MCF 10A (cell line): ENCODE results near the gene ACTN4. TPM values are rescaled to one million over a fixed set of nuclear protein-coding genes. Genes with fewer than 3 reads are reported as not detected.

ENCODE experiments used
- BruUV-seq: library from RNA; stranded (reverse); fragments of 400-500 nt; replicated peaks from 2 replicates; lab custom pipeline; 2021; lab: Mats Ljungman, UMichigan
- CTCF ChIA-PET: fragments of 300-600 bp; sonication (Branson Sonifier 250); formaldehyde crosslinking; extraction: SDS; loops from one replicate; lab custom pipeline; 2021; ENCODE audit warnings: antibody characterized with exemption, inconsistent platforms; lab: Yijun Ruan, JAX
- POLR2A ChIA-PET: fragments of 300-600, 350-650 bp; sonication (Branson Sonifier 250); formaldehyde crosslinking; extraction: SDS; loops from one replicate; lab custom pipeline; 2020; ENCODE audit warnings: antibody characterized with exemption, inconsistent platforms; lab: Yijun Ruan, JAX
- DNase-seq: peaks from one replicate; pipeline ENCODE4 v3.0.0-alpha.2; 2018; ENCODE audit not compliant: unreplicated experiment
- H3K27ac Mint-ChIP-seq: one replicate; pipeline ENCODE4 v1.8.0; 2022; ENCODE audit warnings: mild to moderate bottlenecking, low read depth, mixed read lengths; ENCODE audit not compliant: unreplicated experiment
- H3K27me3 Mint-ChIP-seq: one replicate; pipeline ENCODE4 v1.8.0; 2022; ENCODE audit warnings: mixed read lengths; ENCODE audit not compliant: insufficient read depth, unreplicated experiment
- H3K36me3 Mint-ChIP-seq: one replicate; pipeline ENCODE4 v1.8.0; 2022; ENCODE audit warnings: mild to moderate bottlenecking, moderate library complexity, mixed read lengths; ENCODE audit not compliant: insufficient read depth, unreplicated experiment
- H3K4me1 Mint-ChIP-seq: one replicate; pipeline ENCODE4 v1.8.0; 2022; ENCODE audit warnings: mixed read lengths; ENCODE audit not compliant: insufficient read depth, unreplicated experiment
- H3K4me3 Mint-ChIP-seq: one replicate; pipeline ENCODE4 v1.8.0; 2022; ENCODE audit warnings: mild to moderate bottlenecking, moderate library complexity, mixed read lengths; ENCODE audit not compliant: unreplicated experiment
- H3K9me3 Mint-ChIP-seq: one replicate; pipeline ENCODE4 v1.8.0; 2022; ENCODE audit warnings: mixed read lengths; ENCODE audit not compliant: unreplicated experiment
- CTCF ChIP-seq: fragments of 200-600 bp; IDR thresholded peaks from one replicate; pipeline ENCODE4 v1.8.0; 2022; ENCODE audit warnings: antibody characterized with exemption, mild to moderate bottlenecking; ENCODE audit not compliant: unreplicated experiment
- intact Hi-C: fragments of 100-400 bp; cut with micrococcal nuclease; formaldehyde crosslinking; loops from 2 replicates; pipeline ENCODE4 v1.14.1; 2022
- total RNA-seq: library from RNA; stranded (reverse); gene quantifications from 2 replicates; pipeline ENCODE4 v1.2.3, GENCODE V29; 2022

The ACTN4 gene
- total RNA-seq, 1 experiment from 2014 or later = 300 TPM

- BruUV-seq = TSS peak; percentile 71
- POLR2A ChIA-PET = interaction anchor here (1.2 to 2.1 kb wide), 5 partner anchors 8 to 114 kb away, joined by 3 to 8 read pairs (median 3); no protein-coding TSS in a partner anchor
These were observed 76.8 kb downstream of the ACTN4 start for GRCh38 chr19:38723990-38724854.

DNA sequence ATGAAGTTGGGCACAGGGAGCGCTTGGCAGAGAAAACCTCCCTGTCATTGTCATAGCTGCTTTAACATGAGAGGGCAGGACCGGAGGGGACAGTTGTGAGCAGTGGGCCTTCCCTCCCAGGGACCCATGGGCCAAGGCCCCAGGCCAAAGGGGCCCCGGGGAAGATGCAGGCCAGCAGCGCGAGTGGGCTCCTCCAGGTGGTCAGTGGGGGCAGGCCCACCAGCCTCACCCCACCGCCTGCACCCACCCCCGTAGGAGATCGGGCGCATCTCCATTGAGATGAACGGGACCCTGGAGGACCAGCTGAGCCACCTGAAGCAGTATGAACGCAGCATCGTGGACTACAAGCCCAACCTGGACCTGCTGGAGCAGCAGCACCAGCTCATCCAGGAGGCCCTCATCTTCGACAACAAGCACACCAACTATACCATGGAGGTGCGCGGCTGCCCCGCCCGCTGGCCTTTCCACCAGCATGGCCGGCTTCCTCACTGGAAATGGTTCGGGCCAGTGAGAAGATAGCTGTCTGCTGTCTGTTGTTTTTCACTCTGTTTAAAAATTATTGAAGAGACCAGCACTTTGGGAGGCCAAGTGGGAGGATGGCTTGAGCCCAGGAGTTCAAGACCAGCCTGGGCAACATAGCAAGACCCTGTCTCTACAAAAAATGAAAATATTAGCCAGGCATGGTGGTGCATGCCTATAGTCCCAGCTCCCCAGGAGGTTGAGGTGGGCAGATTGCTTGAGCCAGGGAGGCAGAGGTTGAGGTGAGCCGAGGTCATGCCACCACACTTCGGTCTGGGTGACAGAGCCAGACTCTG is 78.2 kb downstream of the ACTN4 start:
- BruUV-seq = no TSS peak
- Mint-ChIP-seq H3K4me1 (no peaks in the 10 kb centered on the region), H3K9me3 (no peaks in the 10 kb centered on the region), H3K36me3 (peaks cover 92% of the 10 kb centered on the region), H3K27me3 (no peaks in the 10 kb centered on the region), H3K4me3 (no peak overlapping the region), H3K27ac (no peak overlapping the region)
- no peak for TF ChIP-seq CTCF
- ChIA-PET POLR2A (interaction anchor here (0.6 to 2.1 kb wide), 3 partner anchors 72 to 320 kb away, joined by 3 to 8 read pairs (median 3); no protein-coding TSS in a partner anchor), CTCF (interaction anchor here (0.7 kb wide), 1 partner anchor 11 kb away, joined by 3 read pairs; no protein-coding TSS in a partner anchor)
- intact Hi-C loops = no loop called here
- no peak for DNase-seq

More at GRCh38 chr19:38723990-38724854, 76.8 kb downstream of the ACTN4 start:
- TF ChIP-seq CTCF = no peak
- H3K36me3 Mint-ChIP-seq = peaks cover 87% of the 10 kb centered on the region
- H3K4me1 Mint-ChIP-seq = peaks cover 5% of the 10 kb centered on the region
- CTCF ChIA-PET = no interaction called here
- intact Hi-C loops = no loop called here
- H3K4me3 Mint-ChIP-seq = no peak overlapping the region
- no peaks in the 10 kb centered on the region for H3K9me3 Mint-ChIP-seq
- no peaks in the 10 kb centered on the region for H3K27me3 Mint-ChIP-seq
- DNase-seq = no peak
- no peak overlapping the region for H3K27ac Mint-ChIP-seq

DNA sequence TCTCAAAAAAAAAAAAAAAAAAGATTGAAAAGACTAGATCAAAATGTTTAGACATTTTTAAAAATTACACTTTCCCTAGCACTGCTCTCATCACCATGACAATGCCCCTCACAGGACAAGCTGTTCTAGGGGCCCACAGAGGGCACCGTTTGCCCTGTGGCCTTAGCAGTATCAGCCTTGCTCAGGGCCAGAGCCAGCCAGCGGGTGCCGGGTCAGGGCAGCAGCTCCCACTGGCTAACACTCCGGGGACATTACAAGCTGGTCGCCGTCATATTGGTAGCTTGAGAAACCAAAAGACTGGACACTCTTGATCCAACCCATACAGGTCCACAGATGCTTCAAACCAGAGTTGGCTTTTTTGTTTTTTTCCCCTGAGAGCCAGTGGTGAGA is 78.8 kb downstream of the ACTN4 start:
- ChIA-PET CTCF (no interaction called here), POLR2A (interaction anchor here (0.6 to 2.1 kb wide), 2 partner anchors 112 to 320 kb away, joined by 3 to 8 read pairs; no protein-coding TSS in a partner anchor)
- H3K9me3 Mint-ChIP-seq = no peaks in the 10 kb centered on the region
- H3K27me3 Mint-ChIP-seq = no peaks in the 10 kb centered on the region
- DNase-seq = no peak
- no peak overlapping the region for H3K27ac Mint-ChIP-seq
- no TSS peak for BruUV-seq
- H3K4me1 Mint-ChIP-seq = no peaks in the 10 kb centered on the region
- TF ChIP-seq CTCF = no peak
- no peak overlapping the region for H3K4me3 Mint-ChIP-seq
- peaks cover 92% of the 10 kb centered on the region for H3K36me3 Mint-ChIP-seq
- intact Hi-C loops = no loop called here
